Karpas-422 (cell line): ENCODE results near the gene IFNA5. TPM values are rescaled to one million over a fixed set of nuclear protein-coding genes. Genes with fewer than 3 reads are reported as not detected.

Experiments
- DNase-seq: peaks from one replicate; pipeline ENCODE4 v3.0.0-alpha.2; 2015
- H2AFZ ChIP-seq: fragments of 200-600 bp; sonication (generic); 2 replicates; pipeline ENCODE4 v1.6.1; 2014; ENCODE audit warnings: antibody characterized with exemption, low read length, mixed read lengths
- H3K27ac ChIP-seq: fragments of 200-600 bp; sonication (generic); 2 replicates; pipeline ENCODE4 v1.5.1; 2014; ENCODE audit warnings: mild to moderate bottlenecking, low read length, moderate library complexity
- H3K27me3 ChIP-seq: fragments of 200-600 bp; sonication (generic); 2 replicates; pipeline ENCODE4 v1.6.1; 2014; ENCODE audit warnings: low read length, mixed read lengths
- H3K36me3 ChIP-seq: fragments of 200-600 bp; sonication (generic); 2 replicates; pipeline ENCODE4 v1.6.1; 2014; ENCODE audit warnings: low read length, mixed read lengths; ENCODE audit not compliant: insufficient read depth
- H3K4me1 ChIP-seq: fragments of 200-600 bp; sonication (generic); 2 replicates; pipeline ENCODE4 v1.6.1; 2014; ENCODE audit warnings: mild to moderate bottlenecking, low read length, mixed read lengths
- H3K4me2 ChIP-seq: fragments of 200-600 bp; sonication (generic); 2 replicates; pipeline ENCODE4 v1.6.1; 2014; ENCODE audit warnings: low read length, low read depth, mild to moderate bottlenecking; ENCODE audit not compliant: poor library complexity, severe bottlenecking
- H3K4me3 ChIP-seq: fragments of 200-600 bp; sonication (generic); 2 replicates; pipeline ENCODE4 v1.5.1; 2014; ENCODE audit warnings: mild to moderate bottlenecking, antibody characterized with exemption, low read length, mixed read lengths
- H3K79me2 ChIP-seq: fragments of 200-600 bp; sonication (generic); 2 replicates; pipeline ENCODE4 v1.6.1; 2014; ENCODE audit warnings: mild to moderate bottlenecking, low read length, mixed read lengths
- H3K9ac ChIP-seq: fragments of 200-600 bp; sonication (generic); 2 replicates; pipeline ENCODE4 v1.6.0; 2014; ENCODE audit warnings: low read length
- H3K9me2 ChIP-seq: fragments of 200-600 bp; sonication (generic), shearing (Covaris generic); replicated peaks from 2 replicates; pipeline ENCODE4 v1.6.0; 2014; ENCODE audit warnings: mild to moderate bottlenecking, low read length, moderate library complexity; ENCODE audit not compliant: insufficient read depth
- H3K9me3 ChIP-seq: fragments of 300-700, 200-600 bp; sonication (generic); 2 replicates; pipeline ENCODE4 v1.6.1; 2014; ENCODE audit warnings: low read length, mixed read lengths
- H4K20me1 ChIP-seq: fragments of 200-600 bp; sonication (generic); 2 replicates; pipeline ENCODE4 v1.6.1; 2014; ENCODE audit warnings: mild to moderate bottlenecking, antibody characterized with exemption, low read length, low read depth; ENCODE audit not compliant: insufficient read depth
- total RNA-seq: library from RNA; depleted of rRNA; stranded (reverse); fragments of >200 nt; shearing (Covaris generic); gene quantifications from 2 replicates; pipeline ENCODE4 v1.2.3, GENCODE V29; 2014; ENCODE audit warnings: low replicate concordance; rRNA removed

The IFNA5 gene
- not detected in 2 replicates for total RNA-seq

DNA sequence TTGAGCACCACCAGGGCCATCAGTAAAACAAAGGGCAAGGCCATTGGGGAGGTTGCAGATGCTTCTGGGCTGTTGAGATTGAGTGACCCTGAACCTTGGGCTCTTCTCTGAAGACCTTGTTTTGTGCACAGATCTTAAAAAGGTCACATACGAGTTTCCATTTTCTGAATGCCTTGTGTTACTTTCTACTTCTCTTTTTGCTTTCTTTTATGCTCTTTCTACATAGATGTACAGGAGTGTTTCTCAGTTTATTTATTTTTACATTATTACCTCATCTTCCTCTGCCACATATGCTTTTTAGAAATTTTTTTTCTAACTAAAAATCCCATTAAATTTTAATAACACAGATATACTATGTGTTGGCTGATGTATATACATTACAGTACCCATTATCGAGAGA is at the start of gene IFNA5:
Gene IFNA5 (minus strand): TSS at position 101 of the 400 bp plus-strand sequence. CDS start 57 bp downstream, at position 44.
- Histone ChIP-seq H3K79me2 (no peaks in the 10 kb centered on the region), H3K9ac (no peak within 1 kb of the TSS), H3K27ac (no peak within 1 kb of the TSS), H2AFZ (no peak within 1 kb of the TSS), H3K4me3 (no peak within 1 kb of the TSS), H3K9me3 (no peaks in the 10 kb centered on the region), H3K36me3 (no peaks in the 10 kb centered on the region), H3K27me3 (no peaks in the 10 kb centered on the region), H3K4me2 (no peak within 1 kb of the TSS), H3K9me2 (no peaks in the 10 kb centered on the region), H3K4me1 (no peaks in the 10 kb centered on the region), H4K20me1 (no peaks in the 10 kb centered on the region)
- no peak for DNase-seq

DNA sequence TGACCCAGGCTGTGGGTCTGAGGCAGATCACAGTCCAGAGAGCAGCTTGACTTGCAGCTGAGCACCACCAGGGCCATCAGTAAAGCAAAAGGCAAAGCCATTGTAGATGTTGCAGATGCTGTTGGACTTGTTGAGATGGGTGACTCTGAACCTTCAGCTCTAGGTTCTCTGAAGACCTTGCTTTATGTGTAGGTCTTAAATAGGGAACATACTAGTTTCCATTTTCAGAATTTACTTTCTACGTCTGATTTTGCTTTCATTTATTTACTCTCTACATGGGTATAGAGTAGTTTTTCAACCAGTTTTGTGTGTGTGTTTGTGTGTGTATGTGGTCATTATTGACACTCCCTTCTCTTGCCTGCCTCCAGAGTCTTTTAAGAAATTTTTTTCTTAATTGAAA is 45.7 kb upstream of the IFNA5 start, which contains the start of gene IFNA6:
Gene IFNA6 (minus strand): TSS at position 101 of the 400 bp plus-strand sequence. CDS start 0 bp downstream, at position 101.
- no peak within 1 kb of the TSS for H3K9ac ChIP-seq
- no peak within 1 kb of the TSS for H3K4me2 ChIP-seq
- no peaks in the 10 kb centered on the region for H3K9me3 ChIP-seq
- no peaks in the 10 kb centered on the region for H4K20me1 ChIP-seq
- H3K4me3 ChIP-seq, result no peak within 1 kb of the TSS
- no peak within 1 kb of the TSS for H2AFZ ChIP-seq
- H3K27me3 ChIP-seq, result no peaks in the 10 kb centered on the region
- H3K79me2 ChIP-seq, result no peaks in the 10 kb centered on the region
- no peak for DNase-seq
- no peak within 1 kb of the TSS for H3K27ac ChIP-seq
- H3K36me3 ChIP-seq, result no peaks in the 10 kb centered on the region
- H3K4me1 ChIP-seq, result no peaks in the 10 kb centered on the region
- no peaks in the 10 kb centered on the region for H3K9me2 ChIP-seq

DNA sequence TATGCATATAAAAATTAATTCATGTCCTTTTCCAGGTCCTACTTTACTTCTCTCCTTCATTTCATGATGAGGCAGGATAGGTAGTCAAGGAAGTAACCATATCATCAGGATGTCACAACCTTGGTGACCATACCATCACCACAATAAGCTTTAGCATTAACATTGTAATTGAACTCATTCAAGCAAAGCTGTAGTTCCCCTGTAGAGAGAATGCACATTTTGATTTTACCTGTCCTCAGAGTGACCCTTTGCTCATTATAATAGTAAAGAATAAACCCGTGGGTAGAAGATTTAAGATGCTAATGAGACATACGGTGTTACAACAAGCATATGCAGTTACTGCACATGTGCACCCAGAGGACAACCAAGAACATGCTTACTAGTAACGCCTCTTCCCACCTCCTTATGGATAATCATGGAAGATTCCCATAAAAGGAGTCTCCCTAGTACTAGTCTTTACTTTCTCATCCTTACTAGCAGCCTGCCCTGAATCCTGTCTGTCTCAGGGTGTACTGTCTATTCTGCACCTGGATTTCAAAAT is 43.4 kb upstream of the IFNA5 start:
- H3K27me3 ChIP-seq, result no peaks in the 10 kb centered on the region
- no peak for DNase-seq
- no peak overlapping the region for H2AFZ ChIP-seq
- H3K9me2 ChIP-seq, result no peaks in the 10 kb centered on the region
- no peaks in the 10 kb centered on the region for H3K9me3 ChIP-seq
- H3K36me3 ChIP-seq, result no peaks in the 10 kb centered on the region
- no peaks in the 10 kb centered on the region for H4K20me1 ChIP-seq
- H3K4me2 ChIP-seq, result no peak overlapping the region
- H3K4me3 ChIP-seq, result no peak overlapping the region
- H3K27ac ChIP-seq, result no peak overlapping the region
- H3K9ac ChIP-seq, result no peak overlapping the region
- no peaks in the 10 kb centered on the region for H3K4me1 ChIP-seq
- no peaks in the 10 kb centered on the region for H3K79me2 ChIP-seq

DNA sequence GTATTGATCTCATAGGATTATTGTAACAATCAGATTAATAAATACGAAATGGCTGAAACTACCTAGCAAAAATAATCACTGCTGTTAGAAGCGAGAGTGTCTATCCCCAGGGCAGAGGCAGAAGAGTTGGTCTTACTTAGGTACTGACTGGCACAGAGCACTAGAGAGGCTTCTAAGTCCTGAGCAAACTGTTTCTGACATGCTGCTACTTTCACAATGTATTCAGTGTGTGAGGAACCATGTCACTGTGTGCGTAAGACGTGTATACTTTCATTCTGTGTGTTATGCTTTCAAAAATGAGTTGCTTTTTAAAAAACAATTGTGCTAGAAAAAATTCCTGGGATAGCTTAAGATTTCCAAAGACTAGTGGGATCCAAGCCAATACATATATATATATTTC is 35.6 kb upstream of the IFNA5 start:
- no peak overlapping the region for H3K9ac ChIP-seq
- H3K4me1 ChIP-seq, result peaks cover 5% of the 10 kb centered on the region
- no peak overlapping the region for H3K4me2 ChIP-seq
- no peak for DNase-seq
- no peaks in the 10 kb centered on the region for H4K20me1 ChIP-seq
- H3K9me2 ChIP-seq, result no peaks in the 10 kb centered on the region
- no peaks in the 10 kb centered on the region for H3K36me3 ChIP-seq
- no peaks in the 10 kb centered on the region for H3K27me3 ChIP-seq
- H3K9me3 ChIP-seq, result no peaks in the 10 kb centered on the region
- H3K27ac ChIP-seq, result no peak overlapping the region
- no peaks in the 10 kb centered on the region for H3K79me2 ChIP-seq
- H2AFZ ChIP-seq, result no peak overlapping the region
- H3K4me3 ChIP-seq, result no peak overlapping the region

DNA sequence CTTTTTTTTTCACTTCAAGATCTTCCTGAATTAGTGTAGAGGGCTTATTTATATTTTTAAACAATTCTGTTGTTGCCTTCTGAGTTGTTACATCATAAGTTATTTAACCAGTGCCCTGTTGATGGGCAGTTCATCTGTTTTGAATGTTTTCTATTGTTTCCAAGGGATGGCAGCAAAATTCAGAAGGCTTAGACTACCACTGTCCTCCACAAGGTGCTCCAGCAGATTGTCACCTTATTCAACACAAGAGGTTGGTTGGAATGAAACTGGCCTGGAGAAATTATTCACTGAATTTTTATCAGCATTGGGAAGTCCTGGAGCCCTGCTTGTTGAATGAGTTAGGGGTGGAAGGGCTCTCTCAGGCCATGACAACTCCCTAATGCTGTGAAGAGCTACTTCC is 31.3 kb upstream of the IFNA5 start:
- Histone ChIP-seq H3K4me2 (peak overlapping the region; percentile 88), H2AFZ (no peak overlapping the region)

DNA sequence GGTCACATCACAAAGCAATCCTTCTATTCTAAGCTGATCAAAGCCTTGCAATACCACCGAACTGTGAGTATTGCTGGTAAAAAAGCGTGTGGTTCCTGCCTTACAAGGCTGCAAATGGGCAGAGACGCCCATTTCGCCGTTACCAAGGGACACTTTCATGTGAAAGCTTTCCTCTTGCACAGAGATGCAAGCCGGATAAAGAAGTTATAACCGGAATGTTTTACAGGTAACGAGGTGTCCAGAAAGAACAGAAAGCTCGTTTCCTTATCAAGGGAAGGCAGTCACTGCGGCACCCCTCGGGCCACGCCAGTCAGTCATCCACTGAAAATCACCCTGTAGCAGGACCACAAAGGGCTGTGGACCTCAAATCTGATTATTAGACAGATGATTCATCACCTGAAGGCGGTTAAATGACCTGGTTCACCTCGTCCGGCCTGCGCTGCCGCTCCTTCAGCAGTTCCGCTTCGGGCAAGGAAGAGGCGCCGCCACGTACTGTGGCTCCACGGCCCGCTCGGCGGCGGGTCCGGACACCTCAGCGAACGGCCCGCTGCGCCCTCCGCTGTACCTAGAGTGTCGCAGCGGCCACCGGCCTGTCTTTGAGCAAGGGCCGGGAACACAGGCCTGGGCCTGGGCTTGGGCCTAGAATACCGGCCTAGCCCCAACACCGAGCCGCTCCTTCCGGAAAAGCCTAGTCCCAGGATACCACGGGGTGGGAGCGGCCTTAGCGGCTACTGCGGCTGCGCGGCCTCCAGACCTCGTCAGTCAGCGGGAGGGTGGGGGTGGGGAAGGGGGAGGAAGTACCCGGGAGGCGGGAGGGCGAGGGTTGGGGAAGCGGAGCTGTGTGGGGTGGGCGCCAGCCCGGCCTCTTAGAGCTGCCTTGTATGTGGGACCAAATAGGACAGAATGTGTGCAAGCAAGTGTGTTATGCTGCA is 29.9 kb upstream of the IFNA5 start, which contains the start of gene KLHL9:
Gene KLHL9 (minus strand): TSS at position 704 of the 932 bp plus-strand sequence. CDS start 545 bp downstream, at position 159.
- no peaks in the 10 kb centered on the region for H3K9me2 ChIP-seq
- peak within 1 kb of the TSS; percentile 46 for H3K27ac ChIP-seq
- peak within 1 kb of the TSS; percentile 81 for H3K4me3 ChIP-seq
- peaks cover 43% of the 10 kb centered on the region for H4K20me1 ChIP-seq
- peaks cover 25% of the 10 kb centered on the region for H3K4me1 ChIP-seq
- H3K4me2 ChIP-seq, result peak within 1 kb of the TSS; percentile 88
- DNase-seq, result peak; percentile 95
- H3K27me3 ChIP-seq, result no peaks in the 10 kb centered on the region
- H2AFZ ChIP-seq, result peak within 1 kb of the TSS; percentile 96
- H3K79me2 ChIP-seq, result peaks cover 51% of the 10 kb centered on the region
- peak within 1 kb of the TSS; percentile 86 for H3K9ac ChIP-seq
- peaks cover 3% of the 10 kb centered on the region; the same call in 1 of the 2 replicates for H3K36me3 ChIP-seq
- H3K9me3 ChIP-seq, result no peaks in the 10 kb centered on the region

More for the DNA sequence above, 31.3 kb upstream of the IFNA5 start:
- Histone ChIP-seq H3K27me3 (no peaks in the 10 kb centered on the region), H3K4me3 (no peak overlapping the region), H3K4me1 (peaks cover 25% of the 10 kb centered on the region), H3K79me2 (peaks cover 37% of the 10 kb centered on the region), H3K9me3 (no peaks in the 10 kb centered on the region), H3K9me2 (no peaks in the 10 kb centered on the region), H4K20me1 (peaks cover 32% of the 10 kb centered on the region), H3K36me3 (peaks cover 3% of the 10 kb centered on the region; the same call in 1 of the 2 replicates), H3K9ac (no peak overlapping the region), H3K27ac (no peak overlapping the region)
- no peak for DNase-seq

DNA sequence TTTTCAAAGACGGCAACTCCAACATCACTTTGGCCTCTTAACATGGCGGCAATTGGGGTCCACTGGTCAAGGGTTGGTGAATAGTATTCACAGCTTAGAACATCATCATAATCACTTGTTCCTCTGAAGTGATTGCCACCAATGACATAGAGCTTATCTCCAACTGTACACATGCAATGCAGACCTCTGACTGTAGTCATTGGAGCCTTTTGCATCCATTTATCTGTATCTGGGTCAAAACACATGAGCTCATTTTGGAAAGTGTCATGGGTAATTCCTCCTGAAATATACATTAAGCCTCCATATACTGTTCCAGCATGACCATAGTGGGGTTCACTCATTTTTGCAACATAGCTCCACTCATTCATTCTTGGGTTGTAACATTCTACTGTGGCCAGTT is 28.1 kb upstream of the IFNA5 start:
- H3K4me3 ChIP-seq, result peak overlapping the region; percentile 81; the same call in 1 of the 2 replicates
- H3K4me2 ChIP-seq, result peak overlapping the region; percentile 88
- peaks cover 57% of the 10 kb centered on the region for H4K20me1 ChIP-seq
- H3K4me1 ChIP-seq, result peaks cover 25% of the 10 kb centered on the region
- no peaks in the 10 kb centered on the region for H3K27me3 ChIP-seq
- H3K36me3 ChIP-seq, result peaks cover 3% of the 10 kb centered on the region; the same call in 1 of the 2 replicates
- H3K9me2 ChIP-seq, result no peaks in the 10 kb centered on the region
- no peak overlapping the region for H3K27ac ChIP-seq
- H3K9ac ChIP-seq, result no peak overlapping the region
- DNase-seq, result no peak
- H3K79me2 ChIP-seq, result peaks cover 66% of the 10 kb centered on the region
- no peaks in the 10 kb centered on the region for H3K9me3 ChIP-seq
- no peak overlapping the region for H2AFZ ChIP-seq
